GM23338 (cell line): Measurements from ENCODE around the gene ADSL.

Source experiments
- CREB1 ChIP-seq: fragments of 250-450 bp; sonication (Bioruptor Pico); IDR thresholded peaks from 2 replicates; pipeline ENCODE4 v1.5.0; 2020; ENCODE audit warnings: low read depth, mild to moderate bottlenecking, moderate library complexity
- CTCF ChIP-seq, 2 experiments: fragments of 200-600 bp in 1 of 2; sonication (generic) in 1 of 2; conservative IDR thresholded peaks; 2 replicates each; pipeline versions ENCODE4 v1.5.1 to v1.6.1; 2016 to 2017; ENCODE audit warnings: antibody characterized with exemption in 2 of 2, low read depth in 2 of 2, mild to moderate bottlenecking in 2 of 2, moderate library complexity in 1 of 2
- ETS1 ChIP-seq: IDR thresholded peaks from 2 replicates; pipeline ENCODE4 v1.6.1; 2016; ENCODE audit warnings: antibody characterized with exemption
- EZH2 ChIP-seq: fragments of 200-600 bp; sonication (generic); IDR thresholded peaks from one replicate; pipeline ENCODE4 v1.8.0; 2017; ENCODE audit warnings: antibody characterized with exemption, mild to moderate bottlenecking, low read depth; ENCODE audit not compliant: unreplicated experiment
- EZH2phosphoT487 ChIP-seq: fragments of 200-600 bp; sonication (generic); IDR thresholded peaks from one replicate; pipeline ENCODE4 v1.8.1; 2018; ENCODE audit warnings: antibody characterized with exemption; ENCODE audit not compliant: unreplicated experiment
- JUNB ChIP-seq: IDR thresholded peaks from one replicate; pipeline ENCODE4 v1.6.1; 2016; ENCODE audit warnings: antibody characterized with exemption; ENCODE audit not compliant: unreplicated experiment
- NANOG ChIP-seq: IDR thresholded peaks from 2 replicates; pipeline ENCODE4 v1.6.1; 2016; ENCODE audit warnings: antibody characterized with exemption, borderline replicate concordance
- POLR2AphosphoS5 ChIP-seq: IDR thresholded peaks from 2 replicates; pipeline ENCODE4 v1.6.1; 2016; ENCODE audit warnings: antibody characterized with exemption, low read depth
- REST ChIP-seq: IDR thresholded peaks from one replicate; pipeline ENCODE4 v1.6.1; 2018; ENCODE audit warnings: antibody characterized with exemption; ENCODE audit not compliant: unreplicated experiment
- ZNF114 ChIP-seq: fragments of 250-450 bp; sonication (Bioruptor Pico); IDR thresholded peaks from 2 replicates; pipeline ENCODE4 v1.5.0; 2020; ENCODE audit warnings: mild to moderate bottlenecking, moderate library complexity
- ZNF462 ChIP-seq: fragments of 250-450 bp; sonication (Bioruptor Pico); IDR thresholded peaks from 2 replicates; pipeline ENCODE4 v1.5.0; 2020; ENCODE audit warnings: mild to moderate bottlenecking, moderate library complexity

GRCh38 chr22:40388231-40388630 is 41.9 kb downstream of the ADSL start:
- TF ChIP-seq ZNF114 (CRISPR knock-in tag) (no peak), CTCF (conservative IDR thresholded peaks at IDR 0.05; ENCODE audit: low read depth in 2 of 2) (no peak), EZH2phosphoT487 (no peak), EZH2 (no peak), REST (no peak), NANOG (no peak), JUNB (no peak), POLR2AphosphoS5 (no peak), ETS1 (no peak), CREB1 (CRISPR knock-in tag) (no peak), ZNF462 (CRISPR knock-in tag) (no peak)
